Esophagus squamous epithelium (tissue), 4 donors: Measurements from ENCODE around the gene CD19.

Experiments used
- POLR2A ChIP-seq, 4 donors: fragments of 450-650 bp; IDR thresholded peaks; one replicate each; pipeline ENCODE4 v1.6.1; 2017; ENCODE audit warnings: antibody characterized with exemption in 4 of 4, mild to moderate bottlenecking in 4 of 4, moderate library complexity in 3 of 4
- TF ChIP-seq, protein P1 (sequence below), 6 experiments: fragments of 450-650 bp in 4 of 6; fragments of 200-600 bp in 2 of 6; sonication (generic) in 2 of 6; IDR thresholded peaks; one replicate each; pipeline ENCODE4 v1.5.1; 2016 to 2019; ENCODE audit warnings: antibody characterized with exemption in 6 of 6, mild to moderate bottlenecking in 4 of 6, moderate library complexity in 4 of 6

DNA sequence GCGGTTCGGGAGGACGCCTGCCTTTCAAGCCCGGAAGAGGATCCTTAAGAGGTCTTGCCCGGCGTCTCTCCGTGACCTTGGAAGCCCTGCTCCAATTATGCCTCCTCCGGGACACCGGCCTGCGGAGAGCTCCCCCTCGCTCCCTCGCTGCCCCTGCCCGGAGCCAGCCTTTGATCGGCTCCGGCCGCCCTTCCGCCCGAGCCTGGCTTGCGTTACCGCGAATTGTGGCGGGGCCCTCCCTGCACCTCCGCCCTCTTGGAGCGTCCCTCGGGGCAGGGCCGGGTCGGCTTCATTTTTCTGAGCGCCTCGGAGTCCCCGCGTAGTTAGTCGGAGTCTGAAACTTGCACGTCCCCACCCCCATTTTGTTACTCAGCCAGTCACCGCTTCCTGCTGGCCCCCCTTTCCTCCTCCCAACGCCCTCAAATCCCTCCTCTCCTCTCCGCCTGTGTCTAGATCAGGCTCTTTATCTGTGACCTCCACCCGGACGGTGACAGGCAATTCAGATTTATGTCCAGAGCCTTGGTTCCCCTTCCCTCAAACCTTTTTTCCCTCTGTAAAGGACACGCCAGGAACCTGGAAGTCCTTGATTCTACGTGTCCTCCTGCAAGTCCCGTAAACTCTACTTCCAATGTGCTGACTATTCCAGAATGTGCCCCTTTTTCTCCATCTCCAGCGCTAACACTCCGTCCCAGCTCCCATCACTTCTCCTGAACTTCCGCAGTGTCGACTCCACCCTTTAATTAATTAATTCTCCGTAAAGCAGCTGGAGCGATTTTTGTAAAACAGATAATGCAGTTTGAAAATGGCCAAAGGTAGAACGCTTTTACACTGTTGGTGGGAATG is 6.2 kb upstream of the CD19 start:
- TF ChIP-seq, protein P1, sequence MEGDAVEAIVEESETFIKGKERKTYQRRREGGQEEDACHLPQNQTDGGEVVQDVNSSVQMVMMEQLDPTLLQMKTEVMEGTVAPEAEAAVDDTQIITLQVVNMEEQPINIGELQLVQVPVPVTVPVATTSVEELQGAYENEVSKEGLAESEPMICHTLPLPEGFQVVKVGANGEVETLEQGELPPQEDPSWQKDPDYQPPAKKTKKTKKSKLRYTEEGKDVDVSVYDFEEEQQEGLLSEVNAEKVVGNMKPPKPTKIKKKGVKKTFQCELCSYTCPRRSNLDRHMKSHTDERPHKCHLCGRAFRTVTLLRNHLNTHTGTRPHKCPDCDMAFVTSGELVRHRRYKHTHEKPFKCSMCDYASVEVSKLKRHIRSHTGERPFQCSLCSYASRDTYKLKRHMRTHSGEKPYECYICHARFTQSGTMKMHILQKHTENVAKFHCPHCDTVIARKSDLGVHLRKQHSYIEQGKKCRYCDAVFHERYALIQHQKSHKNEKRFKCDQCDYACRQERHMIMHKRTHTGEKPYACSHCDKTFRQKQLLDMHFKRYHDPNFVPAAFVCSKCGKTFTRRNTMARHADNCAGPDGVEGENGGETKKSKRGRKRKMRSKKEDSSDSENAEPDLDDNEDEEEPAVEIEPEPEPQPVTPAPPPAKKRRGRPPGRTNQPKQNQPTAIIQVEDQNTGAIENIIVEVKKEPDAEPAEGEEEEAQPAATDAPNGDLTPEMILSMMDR (IDR thresholded peaks at IDR 0.05) = no peak
- TF ChIP-seq POLR2A (IDR thresholded peaks at IDR 0.05) = peak in 2 of 4 donors; percentile 38 to 55
